ENCODE data around the gene KCNQ5. TPM values are rescaled to one million over a fixed set of nuclear protein-coding genes. Genes with fewer than 3 reads are reported as not detected.

The KCNQ5 gene
- total RNA-seq, 4 donors from 2014 or later = 0.52 to 0.97 (median 0.59) TPM

- 49 to 62% methylated on average over 6 of the region's 6 CpGs for WGBS, 2 donors
- H3K4me3 ChIP-seq (ENCODE audit: low read depth, poor library complexity, severe bottlenecking) = no peak overlapping the region
- no peak for DNase-seq (ENCODE audit: low spot score in 2 of 2)
- intact Hi-C loops (cut with DNase I; ENCODE audit: low total_unique reads) = no loop called here
- TF ChIP-seq POLR2A (IDR thresholded peaks at IDR 0.05) (no peak), CTCF (IDR thresholded peaks at IDR 0.05) (no peak)
Observed at GRCh38 chr6:72811971-72812421, 190.1 kb downstream of the KCNQ5 start.

GRCh38 chr6:72813807-72814596, 192.1 kb downstream of the KCNQ5 start:
- no peak overlapping the region for H3K4me3 ChIP-seq (ENCODE audit: low read depth, poor library complexity, severe bottlenecking)
- intact Hi-C loops (cut with DNase I; ENCODE audit: low total_unique reads) = no loop called here
- 69 to 74% methylated on average over 7 of the region's 7 CpGs for WGBS, 2 donors
- no peak for TF ChIP-seq CTCF (IDR thresholded peaks at IDR 0.05)
- no peak for TF ChIP-seq POLR2A (IDR thresholded peaks at IDR 0.05)
- DNase-seq (ENCODE audit: low spot score in 2 of 2) = no peak

- TF ChIP-seq POLR2A (IDR thresholded peaks at IDR 0.05) = no peak
- no peak for TF ChIP-seq CTCF (IDR thresholded peaks at IDR 0.05)
- intact Hi-C loops (cut with DNase I; ENCODE audit: low total_unique reads) = no loop called here
- no peak overlapping the region for H3K4me3 ChIP-seq (ENCODE audit: low read depth, poor library complexity, severe bottlenecking)
- 97 to 100% methylated on average over 1 of the region's 1 CpG for WGBS, 2 donors
- DNase-seq (ENCODE audit: low spot score in 2 of 2) = no peak
Observed at GRCh38 chr6:72816022-72816421, 194.2 kb downstream of the KCNQ5 start.

GRCh38 chr6:72817208-72817607, 195.3 kb downstream of the KCNQ5 start:
- no peak for DNase-seq (ENCODE audit: low spot score in 2 of 2)
- 80 to 84% methylated on average over 2 of the region's 2 CpGs for WGBS, 2 donors
- TF ChIP-seq POLR2A (IDR thresholded peaks at IDR 0.05) (no peak), CTCF (IDR thresholded peaks at IDR 0.05) (no peak)
- intact Hi-C loops (cut with DNase I; ENCODE audit: low total_unique reads) = no loop called here
- no peak overlapping the region for H3K4me3 ChIP-seq (ENCODE audit: low read depth, poor library complexity, severe bottlenecking)

GRCh38 chr6:72819609-72820008, 197.7 kb downstream of the KCNQ5 start:
- TF ChIP-seq POLR2A (IDR thresholded peaks at IDR 0.05) = no peak
- no peak for TF ChIP-seq CTCF (IDR thresholded peaks at IDR 0.05)
- DNase-seq (ENCODE audit: low spot score in 2 of 2) = no peak
- no peak overlapping the region for H3K4me3 ChIP-seq (ENCODE audit: low read depth, poor library complexity, severe bottlenecking)
- intact Hi-C loops (cut with DNase I; ENCODE audit: low total_unique reads) = no loop called here
- 47 to 79% methylated on average over 2 of the region's 2 CpGs for WGBS, 2 donors

GRCh38 chr6:72820153-72820552, 198.3 kb downstream of the KCNQ5 start:
- intact Hi-C loops (cut with DNase I; ENCODE audit: low total_unique reads) = no loop called here
- WGBS, 2 donors = 71 to 76% methylated on average over 3 of the region's 3 CpGs
- no peak for DNase-seq (ENCODE audit: low spot score in 2 of 2)
- TF ChIP-seq CTCF (IDR thresholded peaks at IDR 0.05) (no peak), POLR2A (IDR thresholded peaks at IDR 0.05) (no peak)
- H3K4me3 ChIP-seq (ENCODE audit: low read depth, poor library complexity, severe bottlenecking) = no peak overlapping the region
